ENCODE measurements around the gene TMEM240.

GRCh38 chr1:1551524-1552262 lies 11.3 kb upstream of the TMEM240 start:
- TF ChIP-seq, protein P1, sequence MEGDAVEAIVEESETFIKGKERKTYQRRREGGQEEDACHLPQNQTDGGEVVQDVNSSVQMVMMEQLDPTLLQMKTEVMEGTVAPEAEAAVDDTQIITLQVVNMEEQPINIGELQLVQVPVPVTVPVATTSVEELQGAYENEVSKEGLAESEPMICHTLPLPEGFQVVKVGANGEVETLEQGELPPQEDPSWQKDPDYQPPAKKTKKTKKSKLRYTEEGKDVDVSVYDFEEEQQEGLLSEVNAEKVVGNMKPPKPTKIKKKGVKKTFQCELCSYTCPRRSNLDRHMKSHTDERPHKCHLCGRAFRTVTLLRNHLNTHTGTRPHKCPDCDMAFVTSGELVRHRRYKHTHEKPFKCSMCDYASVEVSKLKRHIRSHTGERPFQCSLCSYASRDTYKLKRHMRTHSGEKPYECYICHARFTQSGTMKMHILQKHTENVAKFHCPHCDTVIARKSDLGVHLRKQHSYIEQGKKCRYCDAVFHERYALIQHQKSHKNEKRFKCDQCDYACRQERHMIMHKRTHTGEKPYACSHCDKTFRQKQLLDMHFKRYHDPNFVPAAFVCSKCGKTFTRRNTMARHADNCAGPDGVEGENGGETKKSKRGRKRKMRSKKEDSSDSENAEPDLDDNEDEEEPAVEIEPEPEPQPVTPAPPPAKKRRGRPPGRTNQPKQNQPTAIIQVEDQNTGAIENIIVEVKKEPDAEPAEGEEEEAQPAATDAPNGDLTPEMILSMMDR (IDR thresholded peaks at IDR 0.05; ENCODE audit: low read depth, low read length, poor library complexity, severe bottlenecking), result no peak
- no peak for TF ChIP-seq EZH2phosphoT487 (IDR thresholded peaks at IDR 0.05; ENCODE audit: borderline replicate concordance, low read length)

All from DOHH2 (cell line).